HFFc6 (cell line): ENCODE measurements around the gene IRF2BP2. TPM values are rescaled to one million over a fixed set of nuclear protein-coding genes. Genes with fewer than 3 reads are reported as not detected.
A peak's percentile ranks its signal among the peaks of the same experiment; 100 is the strongest.

ENCODE experiments used
- DNase-seq: peaks from one replicate; pipeline ENCODE4 v3.0.0-alpha.2; 2018
- H3K27ac Mint-ChIP-seq: 2 replicates; pipeline ENCODE4 v1.8.0; 2020; ENCODE audit warnings: mild to moderate bottlenecking, mixed read lengths
- H3K27me3 Mint-ChIP-seq: 2 replicates; pipeline ENCODE4 v1.8.0; 2021; ENCODE audit warnings: mild to moderate bottlenecking, moderate library complexity, mixed read lengths; ENCODE audit not compliant: insufficient read depth
- H3K36me3 Mint-ChIP-seq: 2 replicates; pipeline ENCODE4 v1.8.0; 2021; ENCODE audit warnings: low read depth, mixed read lengths
- H3K4me1 Mint-ChIP-seq: 2 replicates; pipeline ENCODE4 v1.8.0; 2020; ENCODE audit warnings: low read depth, mixed read lengths
- H3K4me3 Mint-ChIP-seq: 2 replicates; pipeline ENCODE4 v1.8.0; 2020; ENCODE audit warnings: mild to moderate bottlenecking, moderate library complexity, mixed read lengths
- H3K9me3 Mint-ChIP-seq: 2 replicates; pipeline ENCODE4 v1.8.0; 2020; ENCODE audit warnings: mild to moderate bottlenecking, mixed read lengths
- CTCF ChIP-seq: fragments of 200-600 bp; sonication (generic); IDR thresholded peaks from 2 replicates; pipeline ENCODE4 v1.5.0; 2021; ENCODE audit warnings: antibody characterized with exemption, mild to moderate bottlenecking
- long read RNA-seq: library from polyadenylated mRNA; unstranded; transcript quantifications from one replicate; pipeline ENCODE4 v2.0.0, GENCODE V29; 2019
- total RNA-seq, 6 experiments: library from RNA; stranded (reverse); fragmentation: NEBNext Ultra II Directional; extraction: Animal tissue kit (Norgen Biotek cat#: 25700); gene quantifications; 2 replicates in 1 of 6; 3 replicates in 5 of 6; pipeline ENCODE4 v1.2.3, GENCODE V29; 2021

Gene IRF2BP2
- total RNA-seq, result 10 to 100 TPM; 58.6 to 87.1 (median 73.2) TPM
- long read RNA-seq, full-length matches to known transcripts, result 2 of 14 reads
- long read RNA-seq, partial matches to known transcripts, result 0 of 14 reads
- long read RNA-seq, other reads (novel, unspliced or antisense), result 12 of 14 reads

DNA sequence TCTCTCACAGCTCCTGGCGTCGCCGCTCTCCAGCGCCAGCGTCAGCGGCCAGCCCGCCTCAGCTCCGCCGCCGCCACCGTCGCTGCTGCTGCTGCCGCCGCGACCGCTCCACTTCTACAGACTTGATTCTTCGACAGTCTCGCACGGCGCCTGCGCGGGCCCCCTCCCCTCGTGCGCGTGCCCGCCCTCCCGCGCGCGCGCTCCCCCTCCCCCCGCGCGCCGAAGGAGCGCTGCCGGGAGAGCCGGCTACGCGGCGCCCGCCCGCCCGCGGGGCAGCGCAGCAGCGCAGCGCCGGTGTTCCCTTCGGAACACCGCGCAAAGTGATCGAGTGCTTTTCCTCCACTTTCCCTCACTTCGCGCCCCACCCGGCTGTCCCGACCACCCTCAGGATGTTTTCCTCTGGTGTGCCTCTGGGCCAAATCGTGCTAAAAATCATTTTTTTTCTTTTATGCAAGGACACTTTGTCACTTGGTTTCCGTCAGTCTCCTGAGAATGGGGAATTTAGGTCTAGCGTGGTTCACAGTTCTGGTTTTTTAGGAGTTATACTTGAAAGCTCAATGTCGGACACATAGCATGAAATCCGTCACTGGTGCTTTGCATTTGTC, at the start of gene IRF2BP2:
TSS of gene IRF2BP2 (minus strand) at position 118 of the 605 bp plus-strand sequence. CDS start 684 bp downstream, outside the sequence.
- peaks cover 17% of the 10 kb centered on the region for H3K27me3 Mint-ChIP-seq
- no peak for TF ChIP-seq CTCF
- peaks cover 33% of the 10 kb centered on the region for H3K36me3 Mint-ChIP-seq
- H3K4me3 Mint-ChIP-seq, result peak within 1 kb of the TSS; percentile 95
- DNase-seq, result peak; percentile 74
- H3K27ac Mint-ChIP-seq, result peak within 1 kb of the TSS; percentile 99
- no peaks in the 10 kb centered on the region for H3K9me3 Mint-ChIP-seq
- H3K4me1 Mint-ChIP-seq, result peaks cover 63% of the 10 kb centered on the region

DNA sequence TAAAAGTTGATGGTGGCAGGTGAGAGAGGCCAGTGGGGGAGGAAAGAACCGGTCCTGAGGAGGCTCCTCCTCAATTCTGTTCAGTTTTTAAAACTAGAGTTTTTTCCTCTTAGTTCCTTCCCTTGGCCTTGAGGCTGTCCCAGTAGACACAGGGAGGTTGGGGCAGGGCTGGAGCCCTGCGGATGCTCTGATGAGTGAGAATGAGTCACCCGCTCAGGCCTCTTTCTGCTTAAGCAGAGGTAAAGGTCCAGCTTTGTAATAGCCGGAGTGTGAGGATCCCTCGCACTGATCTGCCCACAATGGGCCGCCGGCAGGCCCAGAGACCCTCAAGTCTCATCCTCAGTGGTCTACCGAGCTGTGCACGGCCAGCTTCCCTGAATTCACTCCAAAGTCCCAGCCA, 49.6 kb upstream of the IRF2BP2 start:
- peak; percentile 77 for DNase-seq
- Mint-ChIP-seq H3K9me3 (no peaks in the 10 kb centered on the region; the same call in 1 of the 2 replicates), H3K4me1 (peaks cover 56% of the 10 kb centered on the region), H3K4me3 (peak overlapping the region; percentile 50), H3K27ac (peak overlapping the region; percentile 83), H3K27me3 (peaks cover 3% of the 10 kb centered on the region), H3K36me3 (peaks cover 5% of the 10 kb centered on the region)
- TF ChIP-seq CTCF, result no peak

- Mint-ChIP-seq H3K27me3 (no peaks in the 10 kb centered on the region; the same call in none of the 2 replicates), H3K9me3 (peaks cover 5% of the 10 kb centered on the region; the same call in 1 of the 2 replicates), H3K36me3 (peaks cover 10% of the 10 kb centered on the region), H3K4me3 (peak overlapping the region; percentile 83; the same call in 1 of the 2 replicates), H3K27ac (peak overlapping the region; percentile 98), H3K4me1 (peaks cover 62% of the 10 kb centered on the region)
- TF ChIP-seq CTCF, result no peak
- peak; percentile 46 for DNase-seq
Observed at GRCh38 chr1:234658138-234658537, 48.2 kb upstream of the IRF2BP2 start.

- no peak; the same call in 1 of the 2 replicates for TF ChIP-seq CTCF
- H3K4me1 Mint-ChIP-seq, result peaks cover 62% of the 10 kb centered on the region
Observed at GRCh38 chr1:234656944-234657654, 47.1 kb upstream of the IRF2BP2 start.

GRCh38 chr1:234656070-234656895, 46.3 kb upstream of the IRF2BP2 start:
- H3K27ac Mint-ChIP-seq, result peak overlapping the region; percentile 98
- H3K4me1 Mint-ChIP-seq, result peaks cover 62% of the 10 kb centered on the region
- H3K27me3 Mint-ChIP-seq, result no peaks in the 10 kb centered on the region; the same call in 1 of the 2 replicates
- H3K36me3 Mint-ChIP-seq, result peaks cover 10% of the 10 kb centered on the region
- peak overlapping the region; percentile 83 for H3K4me3 Mint-ChIP-seq
- H3K9me3 Mint-ChIP-seq, result peaks cover 5% of the 10 kb centered on the region; the same call in 1 of the 2 replicates
- DNase-seq, result no peak
- no peak for TF ChIP-seq CTCF

More at GRCh38 chr1:234656944-234657654, 47.1 kb upstream of the IRF2BP2 start:
- Mint-ChIP-seq H3K4me3 (peak overlapping the region; percentile 83), H3K27ac (peak overlapping the region; percentile 98), H3K36me3 (peaks cover 10% of the 10 kb centered on the region), H3K9me3 (peaks cover 5% of the 10 kb centered on the region; the same call in 1 of the 2 replicates), H3K27me3 (no peaks in the 10 kb centered on the region; the same call in none of the 2 replicates)
- peak; percentile 98 for DNase-seq
